SH-SY5Y (cell line): ENCODE measurements around the gene NAALADL2.

ENCODE experiments used
- GATA2 ChIP-seq: IDR thresholded peaks from 2 replicates; pipeline ENCODE4 v1.6.1; 2011; ENCODE audit warnings: mild to moderate bottlenecking, low read depth, low read length
- GATA3 ChIP-seq: IDR thresholded peaks from 2 replicates; pipeline ENCODE4 v1.6.1; 2011; ENCODE audit warnings: low read depth, mild to moderate bottlenecking, low read length, moderate library complexity

GRCh38 chr3:175443682-175444081 lies 584.5 kb downstream of the NAALADL2 start:
- no peak for TF ChIP-seq GATA2
- no peak for TF ChIP-seq GATA3
